Fibroblast of pulmonary artery (primary cell): ENCODE measurements around the gene ZNF189.

Experiments used
- DNase-seq: peaks from one replicate; pipeline ENCODE4 v3.0.0-alpha.2; 2010; ENCODE audit warnings: low read depth
- H3K4me3 ChIP-seq: replicated peaks from 2 replicates; pipeline ENCODE4 v1.5.1; 2011; ENCODE audit warnings: low read depth, mild to moderate bottlenecking, control low read depth, low read length, moderate library complexity
- CTCF ChIP-seq: IDR thresholded peaks from 2 replicates; pipeline ENCODE4 v1.5.1; 2011; ENCODE audit warnings: mild to moderate bottlenecking, control low read depth, low read length, inconsistent platforms; ENCODE audit errors: missing control alignments

The ZNF189 gene

GRCh38 chr9:101356619-101357018, 42.0 kb upstream of the ZNF189 start:
- no peak overlapping the region for H3K4me3 ChIP-seq
- TF ChIP-seq CTCF, result no peak

GRCh38 chr9:101359679-101360078, 39.0 kb upstream of the ZNF189 start:
- no peak for DNase-seq
- no peak for TF ChIP-seq CTCF
- H3K4me3 ChIP-seq, result no peak overlapping the region

More at GRCh38 chr9:101356619-101357018, 42.0 kb upstream of the ZNF189 start:
- no peak for DNase-seq

- no peak for TF ChIP-seq CTCF
- no peak for DNase-seq
- no peak overlapping the region for H3K4me3 ChIP-seq
These were observed 38.0 kb upstream of the ZNF189 start for GRCh38 chr9:101360647-101361046.

- H3K4me3 ChIP-seq, result no peak overlapping the region
- TF ChIP-seq CTCF, result no peak
- DNase-seq, result no peak
These were observed 36.2 kb upstream of the ZNF189 start for GRCh38 chr9:101362450-101362849.

- no peak overlapping the region for H3K4me3 ChIP-seq
- peak; percentile 4 for DNase-seq
- no peak for TF ChIP-seq CTCF
These were observed 33.5 kb upstream of the ZNF189 start for GRCh38 chr9:101365181-101365580.

GRCh38 chr9:101366038-101366756, 32.5 kb upstream of the ZNF189 start:
- TF ChIP-seq CTCF, result no peak
- peak; percentile 3 for DNase-seq
- H3K4me3 ChIP-seq, result no peak overlapping the region

GRCh38 chr9:101367323-101367722, 31.3 kb upstream of the ZNF189 start:
- no peak overlapping the region for H3K4me3 ChIP-seq
- TF ChIP-seq CTCF, result no peak
- DNase-seq, result no peak
